Measurements from ENCODE around the gene POLE2. TPM values are rescaled to one million over a fixed set of nuclear protein-coding genes. Genes with fewer than 3 reads are reported as not detected.

Gene POLE2
- total and polyA plus RNA-seq, 8 donors, result 0.43 to 2.9 (median 0.94) TPM

GRCh38 chr14:49607583-49607982, 80.4 kb downstream of the POLE2 start:
- TF ChIP-seq CTCF (IDR thresholded peaks at IDR 0.05), result no peak
- no peak for DNase-seq
- WGBS, 2 donors, result 88 to 95% methylated on average over 6 of the region's 6 CpGs

GRCh38 chr14:49598485-49599300, 89.3 kb downstream of the POLE2 start, which contains the start of gene LRR1:
Gene LRR1, plus strand, starts transcription at chr14:49598940. Its CDS starts 81 bp downstream, at chr14:49599021.
- peaks cover 0 to 4% (median 0%) of the 10 kb centered on the region in 3 donors for H3K4me1 ChIP-seq
- peak within 1 kb of the TSS; percentile 64 to 95 (median 80) for H3K4me3 ChIP-seq
- no peak for FAIRE-seq
- intact Hi-C loops (cut with DNase I), result no loop called here
- H3K27ac ChIP-seq, result peak within 1 kb of the TSS; percentile 83 to 97 (median 92)
- no peaks in the 10 kb centered on the region for H3K27me3 ChIP-seq
- H3K9me3 ChIP-seq, result no peaks in the 10 kb centered on the region
- H3K36me3 ChIP-seq, result no peaks in the 10 kb centered on the region
- DNase-seq, result peak; percentile 81 to 94 (median 86)
- WGBS, 2 donors, result 0 to 1% methylated on average over 67 to 77 of the region's 77 CpGs
- ATAC-seq, result peak; percentile 91 to 94 (median 92)
- TF ChIP-seq CTCF (IDR thresholded peaks at IDR 0.05), result no peak

More at GRCh38 chr14:49607583-49607982, 80.4 kb downstream of the POLE2 start:
- Histone ChIP-seq H3K36me3 (no peaks in the 10 kb centered on the region), H3K9me3 (no peaks in the 10 kb centered on the region), H3K4me3 (no peak overlapping the region), H3K4me1 (no peaks in the 10 kb centered on the region), H3K27ac (no peak overlapping the region), H3K27me3 (no peaks in the 10 kb centered on the region)
- FAIRE-seq, result no peak
- ATAC-seq, result no peak
- intact Hi-C loops (cut with DNase I), result no loop called here

GRCh38 chr14:49598189-49598484, 89.9 kb downstream of the POLE2 start:
- Histone ChIP-seq H3K27me3 (no peaks in the 10 kb centered on the region), H3K4me1 (peaks cover 0 to 4% (median 0%) of the 10 kb centered on the region in 3 donors), H3K9me3 (no peaks in the 10 kb centered on the region), H3K4me3 (peak overlapping the region; percentile 64 to 95 (median 80)), H3K27ac (peak overlapping the region; percentile 83 to 97 (median 92)), H3K36me3 (no peaks in the 10 kb centered on the region)
- intact Hi-C loops (cut with DNase I), result no loop called here
- FAIRE-seq (no peak), DNase-seq (peak in 1 of 6 donors; percentile 36), ATAC-seq (peak in 3 of 4 donors; percentile 50 to 58 (median 57))
- 0 to 1% methylated on average over 15 of the region's 15 CpGs for WGBS, 2 donors
- TF ChIP-seq CTCF (IDR thresholded peaks at IDR 0.05), result no peak

GRCh38 chr14:49594347-49595091, 93.5 kb downstream of the POLE2 start:
- Histone ChIP-seq H3K27me3 (no peaks in the 10 kb centered on the region), H3K27ac (no peak overlapping the region), H3K9me3 (no peaks in the 10 kb centered on the region), H3K4me3 (no peak overlapping the region), H3K4me1 (peaks cover 0 to 4% (median 0%) of the 10 kb centered on the region in 3 donors), H3K36me3 (no peaks in the 10 kb centered on the region)
- peak in 1 of 4 donors; percentile 8 for ATAC-seq
- no peak for TF ChIP-seq CTCF (IDR thresholded peaks at IDR 0.05)
- intact Hi-C loops (cut with DNase I), result no loop called here
- FAIRE-seq, result no peak
- WGBS, 2 donors, result 21 to 24% methylated on average over 4 of the region's 4 CpGs
- no peak for DNase-seq

Other genes starting within 250 kb of the POLE2 start
- gene RPS29, start 101.8 kb downstream of the POLE2 start, total RNA-seq, result 1,000 to 10,000 TPM in 1 of 6 donors, 100 to 1,000 TPM in 5; 551 to 1,011 (median 688) TPM
- gene RPS29, start 101.8 kb downstream of the POLE2 start, polyA plus RNA-seq, result 1,000 to 10,000 TPM in 1 of 2 donors, 100 to 1,000 TPM in 1; 722 to 2,449 TPM
- gene LRR1, start 89.3 kb downstream of the POLE2 start, total RNA-seq, result 1 to 10 TPM; 2.7 to 7.2 (median 3.8) TPM
- gene LRR1, start 89.3 kb downstream of the POLE2 start, polyA plus RNA-seq, result 1 to 10 TPM; 2.5 to 5.9 TPM
- gene RPL36AL, start 67.6 kb downstream of the POLE2 start, total RNA-seq, result 100 to 1,000 TPM in 5 of 6 donors, 10 to 100 TPM in 1; 81.3 to 219 (median 128) TPM
- 100 to 1,000 TPM; 361 to 388 TPM for gene RPL36AL, start 67.6 kb downstream of the POLE2 start, polyA plus RNA-seq
- 10 to 100 TPM; 13.1 to 26.7 (median 20.7) TPM for gene MGAT2, start 67.4 kb downstream of the POLE2 start, total RNA-seq
- 10 to 100 TPM in 1 of 2 donors, 1 to 10 TPM in 1; 8.9 to 12.0 TPM for gene MGAT2, start 67.4 kb downstream of the POLE2 start, polyA plus RNA-seq
- 1 to 10 TPM; 3.3 to 5.4 (median 4.1) TPM for gene DNAAF2, start 53.0 kb downstream of the POLE2 start, total RNA-seq
- gene DNAAF2, start 53.0 kb downstream of the POLE2 start, polyA plus RNA-seq, result 1 to 10 TPM; 3.2 to 4.8 TPM
- gene KLHDC1, start 4.9 kb upstream of the POLE2 start, total RNA-seq, result 1 to 10 TPM; 1.2 to 4.7 (median 3.8) TPM
- gene KLHDC1, start 4.9 kb upstream of the POLE2 start, polyA plus RNA-seq, result 1 to 10 TPM; 2.7 to 4.8 TPM
- gene KLHDC2, start 79.9 kb upstream of the POLE2 start, total RNA-seq, result 10 to 100 TPM; 25.4 to 50.9 (median 45.4) TPM
- 10 to 100 TPM; 31.1 to 58.9 TPM for gene KLHDC2, start 79.9 kb upstream of the POLE2 start, polyA plus RNA-seq
- gene NEMF, start 164.6 kb upstream of the POLE2 start, total RNA-seq, result 10 to 100 TPM; 17.6 to 32.4 (median 21.7) TPM
- gene NEMF, start 164.6 kb upstream of the POLE2 start, polyA plus RNA-seq, result 10 to 100 TPM; 22.3 to 24.7 TPM
- gene ARF6, start 204.9 kb upstream of the POLE2 start, total RNA-seq, result 10 to 100 TPM; 12.4 to 32.4 (median 16.6) TPM
- 10 to 100 TPM in 1 of 2 donors, 1 to 10 TPM in 1; 8.9 to 16.7 TPM for gene ARF6, start 204.9 kb upstream of the POLE2 start, polyA plus RNA-seq

Measured in pancreas (tissue), 10 donors.